IPS DF 4.7 (cell line): ENCODE measurements around the gene BIRC6.
A peak's percentile ranks its signal among the peaks of the same experiment; 100 is the strongest.
"Not testable (repeated sequence)": the region's sequence is repeated elsewhere in the genome, so short reads cannot be mapped to it uniquely, and the experiment has no call there.

Source experiments
- DNase-seq: peaks from one replicate; pipeline ENCODE4 v3.0.0-alpha.2; 2013; ENCODE audit warnings: low spot score; ENCODE audit errors: extremely low read depth

BIRC6 gene, protein sequence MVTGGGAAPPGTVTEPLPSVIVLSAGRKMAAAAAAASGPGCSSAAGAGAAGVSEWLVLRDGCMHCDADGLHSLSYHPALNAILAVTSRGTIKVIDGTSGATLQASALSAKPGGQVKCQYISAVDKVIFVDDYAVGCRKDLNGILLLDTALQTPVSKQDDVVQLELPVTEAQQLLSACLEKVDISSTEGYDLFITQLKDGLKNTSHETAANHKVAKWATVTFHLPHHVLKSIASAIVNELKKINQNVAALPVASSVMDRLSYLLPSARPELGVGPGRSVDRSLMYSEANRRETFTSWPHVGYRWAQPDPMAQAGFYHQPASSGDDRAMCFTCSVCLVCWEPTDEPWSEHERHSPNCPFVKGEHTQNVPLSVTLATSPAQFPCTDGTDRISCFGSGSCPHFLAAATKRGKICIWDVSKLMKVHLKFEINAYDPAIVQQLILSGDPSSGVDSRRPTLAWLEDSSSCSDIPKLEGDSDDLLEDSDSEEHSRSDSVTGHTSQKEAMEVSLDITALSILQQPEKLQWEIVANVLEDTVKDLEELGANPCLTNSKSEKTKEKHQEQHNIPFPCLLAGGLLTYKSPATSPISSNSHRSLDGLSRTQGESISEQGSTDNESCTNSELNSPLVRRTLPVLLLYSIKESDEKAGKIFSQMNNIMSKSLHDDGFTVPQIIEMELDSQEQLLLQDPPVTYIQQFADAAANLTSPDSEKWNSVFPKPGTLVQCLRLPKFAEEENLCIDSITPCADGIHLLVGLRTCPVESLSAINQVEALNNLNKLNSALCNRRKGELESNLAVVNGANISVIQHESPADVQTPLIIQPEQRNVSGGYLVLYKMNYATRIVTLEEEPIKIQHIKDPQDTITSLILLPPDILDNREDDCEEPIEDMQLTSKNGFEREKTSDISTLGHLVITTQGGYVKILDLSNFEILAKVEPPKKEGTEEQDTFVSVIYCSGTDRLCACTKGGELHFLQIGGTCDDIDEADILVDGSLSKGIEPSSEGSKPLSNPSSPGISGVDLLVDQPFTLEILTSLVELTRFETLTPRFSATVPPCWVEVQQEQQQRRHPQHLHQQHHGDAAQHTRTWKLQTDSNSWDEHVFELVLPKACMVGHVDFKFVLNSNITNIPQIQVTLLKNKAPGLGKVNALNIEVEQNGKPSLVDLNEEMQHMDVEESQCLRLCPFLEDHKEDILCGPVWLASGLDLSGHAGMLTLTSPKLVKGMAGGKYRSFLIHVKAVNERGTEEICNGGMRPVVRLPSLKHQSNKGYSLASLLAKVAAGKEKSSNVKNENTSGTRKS (N-terminal part only)

DNA sequence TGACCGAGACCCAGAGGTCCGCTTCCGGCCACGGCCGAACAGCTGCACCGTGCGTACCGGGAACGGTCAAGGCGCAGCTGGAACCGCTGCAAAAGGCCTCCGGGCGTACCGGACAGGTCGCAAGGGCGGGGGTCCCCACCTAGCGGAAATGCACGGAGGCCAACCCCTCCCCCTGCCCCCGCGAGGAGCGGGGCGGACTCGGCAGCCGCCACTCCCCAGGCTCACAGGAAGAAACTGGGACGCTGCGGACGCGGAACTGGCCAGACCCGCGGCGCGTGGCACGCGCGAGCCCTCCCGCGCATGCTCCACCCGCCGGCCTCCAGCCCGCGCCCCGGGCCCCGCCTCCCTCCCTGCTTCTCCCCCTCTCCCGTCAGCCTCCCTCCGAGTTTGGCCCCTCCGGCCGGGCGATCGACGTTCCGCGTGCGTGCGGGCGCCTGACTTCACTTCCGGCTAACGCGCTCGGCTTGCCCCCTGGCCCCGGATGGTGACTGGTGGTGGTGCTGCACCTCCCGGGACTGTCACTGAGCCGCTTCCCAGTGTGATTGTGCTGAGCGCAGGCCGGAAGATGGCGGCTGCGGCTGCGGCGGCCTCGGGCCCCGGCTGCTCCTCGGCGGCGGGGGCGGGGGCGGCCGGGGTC lies at the start of gene BIRC6:
Gene BIRC6, plus strand, starts transcription at position 343 of the 637 bp plus-strand sequence. Its CDS starts 139 bp downstream, at position 482.
- peak; percentile 84 for DNase-seq

GRCh38 chr2:32310577-32310976 lies 46.2 kb upstream of the BIRC6 start:
- DNase-seq = no peak

GRCh38 chr2:32314886-32315285 lies 41.9 kb upstream of the BIRC6 start:
- DNase-seq = no peak

- DNase-seq = not testable (repeated sequence)
These were observed 28.1 kb upstream of the BIRC6 start for GRCh38 chr2:32328679-32329078.

DNA sequence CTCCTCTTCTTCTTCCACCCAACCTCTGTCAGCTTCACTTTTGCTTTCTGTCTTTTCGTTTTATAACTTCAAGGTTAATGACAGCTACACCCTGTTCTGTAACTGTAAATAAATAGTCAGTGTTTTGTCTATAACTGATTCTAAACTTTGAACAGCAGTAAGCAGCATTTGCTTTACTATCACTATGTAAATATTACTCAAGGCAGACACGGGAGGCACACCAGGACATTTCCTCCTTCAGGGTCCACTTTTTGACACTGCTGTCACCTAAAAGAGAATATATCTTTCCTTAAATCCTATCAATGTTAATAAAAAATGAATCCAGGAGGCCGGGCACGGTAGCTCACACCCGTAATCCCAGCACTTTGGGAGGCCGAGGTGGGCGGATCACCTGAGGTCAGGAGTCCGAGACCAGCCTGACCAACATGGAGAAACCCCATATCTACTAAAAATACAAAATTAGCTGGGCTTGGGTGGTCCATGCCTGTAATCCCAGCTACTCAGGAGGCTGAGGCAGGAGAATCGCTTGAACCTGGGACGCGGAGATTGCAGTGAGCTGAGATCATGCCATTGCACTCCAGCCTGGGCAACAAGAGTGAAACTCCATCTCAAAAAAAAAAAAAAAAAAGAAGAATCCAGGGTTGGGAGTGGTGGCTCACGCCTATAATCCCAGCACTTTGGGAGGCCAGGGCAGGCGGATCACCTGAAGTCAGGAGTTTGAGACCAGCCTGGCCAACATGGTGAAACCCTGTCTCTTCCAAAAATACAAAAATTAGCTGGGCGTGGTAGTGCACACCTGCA lies 27.4 kb upstream of the BIRC6 start:
- not testable (repeated sequence) for DNase-seq

GRCh38 chr2:32330136-32330535 lies 26.7 kb upstream of the BIRC6 start:
- DNase-seq = no peak

DNA sequence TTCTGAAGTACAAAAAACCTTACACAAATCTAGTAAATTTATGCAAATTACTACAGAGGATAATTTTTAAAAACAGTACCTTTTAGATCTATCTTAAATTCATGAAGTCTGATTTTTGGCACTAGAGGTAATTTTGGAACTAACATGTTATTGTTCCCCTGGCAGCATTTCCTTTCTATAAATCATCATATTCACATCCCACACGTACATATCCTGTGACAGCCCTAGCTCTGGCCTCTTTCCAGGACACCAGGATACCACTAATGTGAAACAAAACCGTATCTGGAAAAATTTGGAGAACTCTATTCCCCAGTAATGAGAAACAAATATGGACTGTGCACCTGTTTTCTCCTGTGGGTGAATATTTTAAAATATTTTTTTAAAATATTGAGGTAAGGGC lies 14.0 kb upstream of the BIRC6 start:
- DNase-seq = no peak

GRCh38 chr2:32350797-32351196 lies 6.0 kb upstream of the BIRC6 start:
- not testable (repeated sequence) for DNase-seq

GRCh38 chr2:32355976-32356680 lies 695 bp upstream of the BIRC6 start:
- DNase-seq = no peak

DNA sequence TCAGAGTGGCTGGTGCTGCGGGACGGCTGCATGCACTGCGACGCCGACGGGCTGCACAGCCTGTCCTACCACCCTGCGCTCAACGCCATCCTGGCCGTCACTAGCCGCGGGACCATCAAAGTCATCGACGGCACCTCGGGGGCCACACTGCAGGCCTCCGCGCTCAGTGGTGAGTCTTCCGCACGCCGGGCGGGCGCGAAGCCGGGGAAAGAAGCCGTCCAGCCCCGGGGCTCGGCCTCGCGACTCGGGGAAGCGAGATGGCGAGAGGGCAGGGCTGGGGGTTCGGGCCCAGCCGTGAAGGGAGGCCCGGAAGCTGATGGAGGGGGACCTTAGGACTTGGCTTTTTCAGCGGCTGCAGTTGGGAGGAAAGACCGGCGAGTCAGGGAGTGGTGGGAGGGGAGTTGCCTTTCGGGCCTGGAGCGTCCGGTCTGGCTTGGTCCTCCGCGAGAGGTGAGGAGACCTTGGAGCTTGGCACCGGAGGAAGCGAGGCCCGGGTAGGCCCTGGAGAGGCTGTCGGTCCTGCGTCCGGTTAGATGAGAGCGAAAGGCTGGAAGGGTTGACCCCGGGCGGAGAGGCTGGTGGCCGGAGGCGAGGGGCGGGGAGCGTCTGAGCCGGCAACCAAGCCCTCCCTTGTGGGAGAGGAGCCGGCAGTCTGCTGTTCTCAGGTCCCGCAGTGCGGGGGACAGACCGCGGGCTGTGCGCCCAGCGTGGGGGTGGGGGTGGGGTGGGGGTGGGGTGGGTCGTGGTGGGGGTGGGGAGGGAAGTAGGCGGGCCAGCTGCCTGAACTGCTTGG lies 691 bp downstream of the BIRC6 start:
- DNase-seq = no peak

DNA sequence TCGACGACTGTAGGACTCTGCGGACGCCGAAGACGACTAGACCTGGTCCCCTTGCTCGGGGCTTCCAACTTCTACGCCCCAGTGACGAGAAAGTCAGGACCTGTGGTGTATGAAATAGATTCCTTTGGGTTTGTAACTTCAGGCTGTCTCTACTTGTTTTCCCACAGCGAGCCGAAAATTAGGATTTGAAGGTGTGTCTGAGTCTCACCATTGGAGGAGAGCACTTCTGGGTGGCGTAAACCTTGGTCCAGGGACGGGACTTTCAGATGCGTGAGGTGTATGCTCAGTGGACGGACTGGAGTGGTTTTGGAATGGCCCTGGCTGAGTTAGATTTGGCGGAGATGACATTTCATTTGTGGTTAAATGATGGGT lies 1.3 kb downstream of the BIRC6 start:
- no peak for DNase-seq

GRCh38 chr2:32360416-32360815 lies 3.6 kb downstream of the BIRC6 start:
- no peak for DNase-seq

GRCh38 chr2:32362997-32363396 lies 6.2 kb downstream of the BIRC6 start:
- not testable (repeated sequence) for DNase-seq

DNA sequence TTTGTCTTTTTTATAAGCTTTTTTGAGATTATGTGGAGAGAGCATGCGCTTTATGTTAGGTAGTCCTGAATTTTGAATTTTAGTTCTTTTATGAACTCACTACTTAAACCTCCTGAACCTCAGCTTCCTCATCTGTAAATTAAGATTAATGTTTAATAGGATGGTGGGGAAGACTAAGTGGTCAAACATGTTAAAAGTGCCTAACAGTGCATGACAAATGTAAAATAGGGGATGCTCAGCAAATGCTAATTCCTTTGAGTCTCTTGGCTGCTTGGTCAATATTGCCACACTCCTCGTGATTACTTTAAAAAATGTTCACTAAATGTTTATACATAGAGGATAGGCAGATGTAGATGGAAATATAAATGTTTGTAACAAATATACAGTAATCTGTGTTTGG lies 6.8 kb downstream of the BIRC6 start:
- no peak for DNase-seq

DNA sequence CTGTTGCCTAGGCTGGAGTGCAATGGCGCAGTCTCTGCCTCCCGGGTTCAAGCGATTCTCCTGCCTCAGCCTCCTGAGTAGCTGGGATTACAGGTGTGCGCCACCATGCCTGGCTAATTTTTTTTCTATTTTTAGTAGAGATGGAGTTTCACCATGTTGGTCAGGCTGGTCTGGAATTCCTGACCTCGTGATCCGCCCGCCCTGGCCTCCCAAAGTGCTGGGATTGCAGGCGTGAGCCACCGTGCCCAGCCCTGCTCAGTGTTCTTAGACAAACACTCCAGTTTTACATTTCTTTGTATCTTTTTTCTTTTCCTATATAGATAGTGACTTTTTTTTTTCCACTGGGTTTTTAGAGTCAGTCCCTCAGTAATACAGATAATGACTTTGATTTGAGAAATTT lies 7.5 kb downstream of the BIRC6 start:
- not testable (repeated sequence) for DNase-seq

GRCh38 chr2:32365679-32366078 lies 8.9 kb downstream of the BIRC6 start:
- DNase-seq = not testable (repeated sequence)

GRCh38 chr2:32366595-32366994 lies 9.8 kb downstream of the BIRC6 start:
- no peak for DNase-seq

- DNase-seq = no peak
These were observed 12.4 kb downstream of the BIRC6 start for GRCh38 chr2:32369222-32369621.

GRCh38 chr2:32370942-32371341 lies 14.1 kb downstream of the BIRC6 start:
- DNase-seq = not testable (repeated sequence)
